HG03442 (cell line): Measurements from ENCODE around the gene PLCL2.
"Not testable (repeated sequence)": the region's sequence is repeated elsewhere in the genome, so short reads cannot be mapped to it uniquely, and the experiment has no call there.

Source experiments
- ATAC-seq: cut with Tn5 transposase; IDR thresholded peaks from one replicate; pipeline ENCODE4 v1.9.1; 2021; ENCODE audit warnings: mild to moderate bottlenecking, moderate library complexity; ENCODE audit not compliant: unreplicated experiment

The PLCL2 gene

DNA sequence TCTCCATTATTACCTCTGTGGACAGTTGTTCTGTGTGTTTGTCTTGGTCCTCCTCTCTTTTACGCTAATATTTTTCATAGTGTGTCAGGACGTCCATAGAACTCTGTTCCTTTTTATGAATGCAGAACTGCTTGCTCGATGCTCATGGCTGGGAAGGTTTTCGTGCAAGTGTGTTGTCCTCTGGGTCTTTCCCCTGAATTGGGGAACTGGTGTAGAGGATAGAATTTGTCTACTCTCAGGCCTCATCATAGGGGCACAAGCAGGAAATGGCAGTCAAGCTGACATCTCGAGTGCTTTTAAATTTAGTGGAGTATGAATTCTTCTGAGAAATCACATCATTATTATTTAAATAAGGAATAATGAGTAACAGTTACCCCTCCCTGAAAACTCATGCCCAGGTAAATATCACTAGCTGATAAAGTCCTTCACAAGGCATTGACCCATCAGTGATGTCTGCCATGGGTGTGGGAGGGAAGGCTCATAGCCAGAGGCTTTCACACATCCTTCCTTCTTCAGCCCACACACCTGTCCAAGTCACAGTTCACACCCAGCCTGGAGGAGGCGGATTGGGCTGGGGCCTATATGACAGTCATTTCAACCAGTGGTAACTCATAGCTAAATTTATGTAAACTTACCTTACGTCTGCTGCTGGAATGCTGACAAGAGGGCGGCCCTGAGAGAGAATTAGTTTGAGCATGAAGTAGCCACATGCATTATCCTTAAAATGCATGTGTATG, 226.1 kb downstream of the PLCL2 start:
- peak; percentile 64 for ATAC-seq

DNA sequence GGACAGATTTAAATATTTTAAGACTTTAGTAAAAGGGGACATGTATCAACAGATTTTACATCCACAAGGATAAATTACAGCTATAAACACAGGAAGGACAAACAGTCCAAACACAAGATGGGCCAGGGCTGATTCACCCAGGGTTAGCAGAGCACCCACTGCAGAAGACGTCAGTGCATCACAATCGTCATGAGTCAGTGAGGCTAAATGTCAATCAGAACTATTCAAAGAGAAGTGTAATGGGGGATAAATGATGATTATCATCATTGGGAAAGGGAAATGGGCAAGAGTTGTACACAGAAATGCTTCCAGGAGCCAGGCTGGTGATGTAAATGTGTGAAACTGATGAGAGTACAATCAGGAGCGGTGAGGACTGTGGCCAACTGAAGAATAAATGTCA, 226.8 kb downstream of the PLCL2 start:
- ATAC-seq = no peak

DNA sequence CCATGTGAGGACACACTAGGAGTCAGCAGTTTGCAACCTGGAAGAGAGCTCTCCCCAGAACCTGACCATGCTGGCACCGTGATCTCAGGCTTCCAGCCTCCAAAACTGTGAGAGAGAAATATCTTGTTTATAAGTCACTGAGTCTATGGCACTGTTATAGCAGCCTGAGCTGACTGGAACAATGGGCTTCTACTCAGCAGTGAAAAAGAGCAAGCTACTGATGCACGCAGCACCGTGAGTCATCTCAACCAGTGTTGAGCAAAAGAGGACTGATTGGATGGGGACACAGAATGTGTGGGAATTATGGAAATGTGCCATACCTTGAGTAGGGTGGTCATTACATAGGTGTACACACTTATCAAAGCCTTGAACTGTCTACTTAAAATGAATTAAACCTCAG, 230.4 kb downstream of the PLCL2 start:
- ATAC-seq = no peak

DNA sequence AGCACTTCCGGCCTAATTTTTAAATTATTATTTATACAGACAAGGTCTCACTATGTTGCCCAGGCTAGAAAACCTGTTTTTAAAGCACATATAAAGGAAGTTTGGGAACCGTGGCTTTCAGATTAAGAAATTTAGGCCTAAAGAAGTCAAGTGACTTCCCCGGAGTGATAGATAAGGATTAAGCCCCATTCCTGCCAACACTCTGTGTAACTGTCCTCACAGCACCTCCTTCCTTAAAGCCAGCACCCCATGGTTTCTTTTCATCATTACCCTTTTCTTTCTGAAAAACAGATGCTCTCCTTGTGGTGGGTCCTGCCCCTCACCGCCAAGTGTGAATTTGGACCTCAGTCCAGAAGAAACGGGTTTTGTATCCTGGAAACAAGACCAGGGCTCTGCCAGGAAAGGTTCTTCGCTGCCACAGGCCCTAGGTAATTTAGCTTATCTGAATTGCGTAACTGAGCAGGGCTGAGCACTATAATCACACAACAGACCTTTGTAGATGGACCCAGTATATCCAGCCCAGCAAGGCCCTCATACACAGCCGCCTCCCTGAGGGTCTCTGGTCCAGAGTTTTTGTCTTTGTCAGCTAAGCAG, 231.3 kb downstream of the PLCL2 start:
- no peak for ATAC-seq

DNA sequence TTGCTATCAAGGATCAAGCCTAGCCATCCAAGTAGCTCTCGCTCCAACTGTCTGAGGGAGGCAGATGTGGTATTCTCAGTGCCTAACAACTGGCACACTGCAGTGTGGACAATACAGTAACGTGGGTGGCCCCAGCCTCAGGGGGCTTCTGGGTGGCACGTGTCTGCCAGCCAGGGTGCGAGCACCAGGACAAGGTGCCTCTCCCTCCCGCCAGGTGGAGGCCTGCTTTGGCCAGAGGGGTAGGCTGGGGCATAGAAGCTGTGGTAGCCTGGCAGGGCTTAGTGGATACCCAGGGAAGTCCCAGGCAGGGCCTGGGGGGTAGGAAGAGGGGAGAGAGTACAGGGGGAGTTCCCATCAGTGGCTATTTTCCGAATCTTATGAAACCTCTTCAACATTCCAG, 234.0 kb downstream of the PLCL2 start:
- no peak for ATAC-seq

DNA sequence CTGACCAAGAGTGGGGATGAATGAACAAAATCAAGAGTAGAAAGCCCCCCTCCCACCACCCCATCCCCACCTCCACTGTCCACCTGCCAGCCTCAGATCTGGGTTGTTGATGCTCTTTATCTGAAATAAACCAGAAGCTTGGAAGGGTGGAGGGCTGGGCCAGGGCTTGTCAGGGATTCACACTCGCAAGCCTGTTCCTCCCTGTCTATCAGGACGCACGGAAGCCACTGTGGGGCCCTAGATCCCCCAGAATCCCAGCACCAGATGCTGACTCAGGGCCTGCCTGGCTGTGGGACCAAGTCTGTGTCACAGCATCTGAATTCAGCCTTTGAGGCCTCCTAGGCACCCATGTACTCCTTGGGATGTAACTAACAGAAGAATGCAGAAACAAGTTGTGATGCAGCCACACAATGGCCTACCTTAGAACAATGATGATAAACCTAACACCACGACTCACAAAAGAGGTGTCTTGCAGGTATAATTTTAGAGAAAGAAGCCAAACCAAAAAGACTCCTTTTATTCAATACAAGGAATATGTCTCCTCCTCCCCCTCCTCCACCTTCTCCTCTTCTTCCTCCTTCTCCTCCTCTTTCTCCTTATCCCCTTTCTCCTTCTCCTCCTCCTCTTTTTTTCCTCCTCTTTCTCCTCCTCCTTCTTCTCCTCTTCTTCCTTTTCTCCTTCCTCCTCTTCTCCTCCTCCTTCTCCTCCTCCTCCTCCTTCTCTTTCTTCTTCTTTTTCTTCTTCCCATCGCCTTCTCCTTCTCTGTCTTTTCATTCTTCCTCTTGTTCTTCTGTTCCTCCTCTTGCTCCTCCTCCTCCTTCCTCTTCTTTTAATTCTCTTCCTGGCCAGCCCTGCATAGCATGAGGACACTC, 234.7 kb downstream of the PLCL2 start:
- ATAC-seq = no peak

DNA sequence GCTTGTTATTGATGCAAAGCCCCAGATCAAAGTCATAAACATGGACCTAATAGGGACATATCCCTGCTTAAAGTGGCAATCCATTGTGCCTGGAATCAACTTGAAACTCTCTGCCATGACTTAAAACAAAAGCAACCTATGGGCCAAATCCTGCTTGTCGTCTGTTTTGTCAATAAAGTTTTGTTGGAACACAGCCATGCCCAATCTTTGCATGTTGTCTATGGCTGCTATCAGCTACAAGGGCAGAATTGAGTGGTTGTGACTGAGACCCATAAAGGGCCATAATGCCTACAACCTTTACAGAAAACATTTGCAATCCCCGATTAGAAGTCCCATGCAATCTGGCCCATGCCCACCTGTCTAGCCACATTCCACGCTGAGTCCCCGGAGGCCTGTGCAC, 235.4 kb downstream of the PLCL2 start:
- no peak for ATAC-seq

DNA sequence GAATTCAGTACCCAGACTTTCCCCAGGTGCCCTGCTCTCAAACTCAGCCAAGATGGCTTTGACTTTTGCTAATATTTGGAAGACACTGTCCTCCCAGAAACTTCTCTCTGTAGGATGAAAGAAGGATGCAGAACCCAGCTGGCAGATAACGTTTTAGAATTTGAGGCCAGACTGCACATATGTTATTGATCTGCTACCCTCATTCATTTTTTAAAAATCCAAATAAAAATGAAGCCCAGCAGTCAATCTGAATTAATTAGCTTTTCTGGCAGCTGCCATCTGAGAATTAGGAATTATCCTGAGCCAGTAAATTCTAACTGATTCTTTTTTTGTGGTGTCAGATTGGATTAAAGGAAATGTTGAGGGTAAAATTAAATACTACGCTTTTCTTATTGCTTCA, 236.6 kb downstream of the PLCL2 start:
- ATAC-seq = no peak

DNA sequence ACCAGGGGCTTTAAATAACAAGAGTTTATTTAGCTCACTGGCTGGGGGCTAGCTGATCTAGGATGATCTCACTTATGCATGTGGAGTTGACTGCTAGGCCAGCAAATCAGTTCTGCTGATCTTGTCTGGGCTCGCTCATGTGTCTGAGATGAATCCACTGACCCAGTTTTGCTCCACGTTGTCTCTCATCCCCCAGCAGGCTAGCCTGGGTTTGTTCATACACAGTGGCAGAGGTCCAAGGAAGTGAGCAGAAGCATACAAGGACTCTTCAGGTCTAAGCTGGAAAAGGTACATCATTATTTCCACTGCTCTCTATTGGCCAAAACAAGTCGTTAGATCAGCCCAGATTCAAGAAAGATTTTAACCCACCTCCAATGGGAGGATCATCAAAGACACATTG, 238.0 kb downstream of the PLCL2 start:
- ATAC-seq = no peak

DNA sequence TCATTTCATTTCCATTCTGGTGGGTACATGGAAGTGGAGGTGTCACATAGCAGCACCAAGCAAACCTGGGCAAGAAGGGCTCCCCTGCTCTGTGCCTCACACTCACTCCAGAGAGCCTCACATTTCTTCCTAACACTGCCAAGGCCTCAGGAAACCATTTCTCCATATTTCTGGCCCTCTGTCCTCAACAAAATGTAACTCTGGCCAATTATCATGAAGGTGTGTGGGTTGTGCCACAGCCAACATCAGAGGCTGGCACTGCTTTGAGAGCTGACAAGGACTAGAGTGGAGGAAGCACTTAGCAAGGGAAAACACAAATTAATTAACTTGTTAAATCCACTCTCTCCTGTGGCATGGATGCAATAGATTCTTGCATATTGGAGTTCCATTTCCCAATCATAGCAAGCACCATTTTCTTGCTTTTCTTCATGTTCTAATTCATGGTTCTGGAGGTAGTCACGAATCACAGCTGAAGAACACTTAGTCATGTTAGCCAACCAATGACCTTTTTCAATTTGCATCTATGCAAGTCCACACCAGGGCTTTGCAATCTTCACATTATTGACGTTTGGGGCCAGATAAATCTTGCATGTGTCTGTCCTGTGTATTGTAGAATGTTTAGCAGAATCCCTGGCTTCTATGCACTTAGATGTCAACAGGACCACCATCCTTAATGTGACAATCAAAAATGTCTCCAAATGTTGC, 241.1 kb downstream of the PLCL2 start:
- no peak for ATAC-seq

DNA sequence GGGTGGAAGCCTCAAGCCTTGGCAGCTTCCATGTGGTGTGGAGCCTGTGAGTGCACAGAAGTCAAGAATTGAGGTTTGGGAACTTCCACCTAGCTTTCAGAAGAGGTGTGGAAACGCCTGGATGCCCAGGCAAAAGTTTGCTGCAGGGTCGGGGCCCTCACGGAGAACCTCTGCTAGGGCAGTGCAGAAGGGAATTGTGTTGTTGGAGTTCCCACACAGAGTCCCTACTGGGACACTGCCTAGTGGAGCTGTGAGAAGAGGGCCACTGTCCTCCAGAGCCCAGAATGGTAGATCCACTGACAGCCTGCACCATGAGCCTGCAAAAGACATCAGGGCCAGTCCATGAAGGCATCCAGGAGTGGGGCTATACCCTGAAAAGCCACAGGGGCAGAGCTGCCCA, 243.9 kb downstream of the PLCL2 start:
- not testable (repeated sequence) for ATAC-seq

DNA sequence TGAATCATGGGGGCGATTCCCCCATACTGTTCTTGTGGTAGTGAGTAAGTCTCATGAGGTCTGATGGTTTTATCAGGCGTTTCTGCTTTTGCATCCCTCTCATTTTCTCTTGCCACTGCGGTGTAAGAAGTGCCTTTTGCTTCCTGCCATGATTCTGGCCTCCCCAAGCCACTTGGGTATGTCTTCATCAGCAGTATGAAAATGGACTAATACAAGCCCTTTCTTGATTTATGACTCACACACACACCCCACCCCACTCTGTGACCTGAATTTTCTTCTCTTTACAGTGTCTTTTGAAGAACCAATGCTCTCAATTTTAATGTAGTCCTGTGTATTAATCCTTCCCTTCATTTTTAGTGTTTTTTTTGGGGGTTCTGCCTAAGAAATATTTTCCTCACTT, 244.8 kb downstream of the PLCL2 start:
- no peak for ATAC-seq

DNA sequence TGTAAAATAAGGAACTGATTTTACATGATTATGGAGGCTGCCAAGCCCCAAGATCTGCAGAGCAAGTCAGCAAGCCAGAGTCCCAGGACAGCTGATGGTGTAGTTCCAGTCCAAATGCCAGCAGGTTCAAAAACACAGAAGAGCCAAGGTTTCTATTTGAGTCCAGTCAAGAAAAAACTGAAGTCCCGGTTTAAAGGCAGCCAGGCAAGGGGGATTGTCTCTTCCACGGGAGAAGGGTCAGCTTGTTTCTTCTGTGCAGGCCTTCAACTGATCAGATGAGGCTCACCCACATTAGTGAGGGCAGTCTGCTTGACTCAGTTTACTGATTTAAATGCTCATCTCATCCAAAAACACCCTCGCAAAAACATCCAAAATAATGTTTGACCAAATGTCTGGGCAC, 246.2 kb downstream of the PLCL2 start:
- ATAC-seq = no peak

DNA sequence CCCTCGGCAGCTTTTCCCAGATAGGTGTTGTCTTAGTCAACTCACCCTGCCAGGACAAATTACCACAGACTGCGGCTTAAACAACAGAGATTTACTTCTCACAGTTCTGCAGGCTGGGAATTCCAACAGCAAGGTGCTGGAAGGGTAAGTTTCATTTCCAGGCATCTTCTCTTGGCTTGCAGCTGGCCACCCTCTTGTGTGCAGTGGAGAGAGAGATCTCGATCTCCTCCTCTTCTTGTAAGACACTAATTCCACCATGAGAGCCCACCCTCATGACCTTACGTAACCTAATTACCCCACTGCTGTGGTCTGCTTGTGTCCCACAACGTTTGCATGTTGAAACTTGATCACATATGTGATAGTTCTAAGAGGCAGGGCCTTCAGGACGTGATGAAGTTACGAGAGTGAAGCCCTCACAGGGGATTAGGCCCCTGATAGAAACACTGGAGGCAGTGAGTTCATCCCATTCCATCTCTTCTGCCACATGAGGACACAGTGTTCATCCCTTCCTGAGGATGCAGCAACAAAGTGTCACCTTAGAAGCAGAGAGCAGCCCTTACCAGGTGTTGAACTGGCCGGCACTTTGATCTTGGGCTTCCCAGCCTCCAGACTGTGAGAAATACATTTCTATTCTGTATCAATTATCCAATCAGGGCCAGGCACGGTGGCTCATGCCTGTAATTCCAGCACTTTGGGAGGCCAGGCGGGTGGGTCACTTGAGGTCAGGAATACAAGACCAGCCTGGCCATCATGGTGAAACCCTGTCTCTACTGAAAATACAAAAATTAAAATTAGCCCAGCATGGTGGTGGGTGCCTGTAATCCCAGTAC, 247.7 kb downstream of the PLCL2 start:
- no peak for ATAC-seq

DNA sequence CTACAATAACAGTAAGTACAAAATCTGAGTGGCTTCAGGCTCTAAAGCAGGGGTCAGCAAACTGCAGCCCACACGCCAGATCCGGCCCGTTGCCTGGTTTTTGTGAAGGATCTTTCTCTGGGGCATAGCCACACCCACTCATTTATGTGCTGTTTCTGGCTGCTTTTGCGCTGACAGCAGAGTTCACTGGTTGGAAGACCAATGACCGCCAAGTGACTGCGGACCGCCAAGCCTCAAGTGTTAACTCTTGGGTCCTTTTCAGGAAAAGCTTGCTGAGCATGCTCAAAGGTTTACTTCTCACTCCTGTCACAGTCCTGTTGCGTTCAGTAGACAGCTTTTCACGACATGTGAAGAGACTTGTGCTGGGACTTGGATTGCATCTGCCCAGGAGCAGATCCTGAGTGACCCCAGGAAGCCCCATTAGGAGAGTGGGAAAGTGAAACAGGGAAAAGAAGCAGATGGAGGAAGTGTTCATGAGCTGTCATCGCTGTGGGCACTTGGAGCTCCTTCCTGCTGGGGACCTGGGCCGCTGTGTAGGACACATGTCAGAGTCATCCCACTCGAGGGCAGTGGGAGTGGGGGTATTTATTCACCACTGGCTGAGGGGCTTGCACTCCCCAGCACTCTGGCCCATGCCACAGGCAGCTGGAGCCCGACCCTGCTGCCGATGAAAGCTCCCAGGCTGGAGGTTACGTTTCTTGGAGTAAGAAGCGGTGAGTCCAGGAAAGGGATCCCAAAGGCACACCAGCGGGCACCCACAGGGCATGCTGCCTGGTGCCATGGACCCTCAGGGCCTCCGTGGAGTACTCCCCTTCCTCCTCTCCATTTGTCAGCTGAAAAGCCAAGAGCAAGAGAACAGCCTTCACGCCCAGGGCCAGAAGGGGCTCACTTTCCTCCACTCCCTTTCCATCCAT, 249.1 kb downstream of the PLCL2 start:
- ATAC-seq = no peak

DNA sequence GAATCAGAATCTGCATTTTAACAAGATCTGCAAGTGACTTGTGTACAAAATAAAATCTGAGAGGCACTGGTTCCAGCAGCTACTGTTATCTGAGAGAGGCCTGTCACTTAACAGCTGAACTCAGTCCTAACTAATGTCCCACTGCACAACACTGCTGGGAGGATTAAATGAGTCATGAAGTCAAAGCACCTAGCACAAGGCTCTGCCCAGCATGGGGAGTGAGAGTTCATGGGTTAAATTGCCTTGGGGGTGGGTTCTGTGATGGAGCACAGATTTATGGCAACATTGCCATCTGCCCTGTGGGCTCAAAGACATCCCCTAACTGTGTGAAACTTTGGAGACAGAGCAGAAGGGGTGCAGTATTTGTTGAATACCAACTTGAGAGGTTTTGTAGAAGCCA, 250.9 kb downstream of the PLCL2 start:
- no peak for ATAC-seq

DNA sequence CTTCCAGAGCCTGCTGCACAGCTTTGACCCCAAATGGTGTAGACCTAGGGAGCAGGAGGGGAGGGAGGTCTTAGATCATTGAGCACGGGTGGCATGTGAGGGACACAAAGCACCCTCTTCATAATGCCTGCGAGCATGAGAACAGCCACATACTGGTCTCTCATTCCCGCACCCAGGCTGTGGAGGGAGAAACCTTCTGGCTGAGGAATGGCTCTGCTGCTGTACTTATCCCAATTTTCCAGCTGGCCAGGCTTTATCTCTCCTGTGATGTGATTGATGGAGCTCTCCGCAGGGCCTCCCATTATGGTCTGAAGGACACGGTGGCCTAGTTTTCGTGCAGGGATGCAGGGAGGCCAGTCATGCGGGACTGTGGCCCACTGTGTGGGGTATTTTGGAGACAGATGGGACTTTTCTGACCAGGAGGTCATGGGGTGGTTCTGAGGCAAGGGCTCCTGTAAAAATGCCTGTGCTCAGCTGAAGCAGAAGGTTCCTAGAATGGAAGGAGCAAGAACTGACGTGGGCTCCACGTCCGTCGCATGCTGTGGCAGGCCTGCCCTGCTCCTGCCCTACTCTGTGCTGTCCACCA, 251.5 kb downstream of the PLCL2 start:
- no peak for ATAC-seq

DNA sequence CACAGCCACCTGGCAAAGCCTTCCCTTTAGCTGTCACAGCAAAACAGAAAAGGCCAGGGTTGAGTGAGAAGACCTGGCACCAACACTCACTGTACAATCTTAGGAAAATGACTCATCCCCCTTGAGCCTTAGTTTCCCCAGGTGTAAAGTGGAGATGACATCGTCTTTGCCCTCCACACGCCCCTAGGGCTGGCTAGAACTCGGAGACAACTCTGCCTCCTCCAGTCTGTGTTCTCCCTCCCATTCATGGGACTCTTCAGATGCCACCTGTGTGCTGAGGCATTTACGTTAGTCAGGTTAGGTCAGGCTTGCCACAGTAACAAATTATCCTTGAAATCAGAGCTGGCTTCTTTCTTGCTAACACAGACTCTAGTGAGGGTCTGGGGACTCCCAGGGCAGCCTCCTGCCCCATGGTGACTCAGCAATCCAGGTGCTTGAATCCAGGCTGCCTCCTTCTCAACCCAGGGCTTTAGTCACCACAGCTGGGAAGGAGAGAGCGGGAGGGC, 252.6 kb downstream of the PLCL2 start:
- no peak for ATAC-seq
